Heart left ventricle (tissue), 13 donors: Measurements from ENCODE around the gene TCEAL6.
"Not testable (repeated sequence)": the region's sequence is repeated elsewhere in the genome, so short reads cannot be mapped to it uniquely, and the experiment has no call there.

Experiments
- CTCF ChIP-seq, 12 donors: fragments of 200-600 bp; sonication (generic) in 4 of 12; IDR thresholded peaks; one replicate each; pipeline versions ENCODE4 v1.5.0 to v1.8.0; 2018 to 2022; ENCODE audit warnings: antibody characterized with exemption in 12 of 12, mild to moderate bottlenecking in 5 of 12
- POLR2A ChIP-seq, 2 donors: fragments of 450-650 bp; IDR thresholded peaks; one replicate each; pipeline ENCODE4 v1.6.1; 2017; ENCODE audit warnings: antibody characterized with exemption in 2 of 2, mild to moderate bottlenecking in 2 of 2, moderate library complexity in 2 of 2
- donor health status: ischemic (EF 13 %, LVEDD 7.1; RV severe dilation, severe dysfunction).
- donor health status: DM: no; HTN: yes; CAD: no.
- donor health status: DM: no; HTN: no; CAD: no.
- donor health status: ischemic (EF 25% LVEDD 6.9; RV normal size, moderate dysfunction).
- donor health status: ischemic (EF 25% LVEDD 5.7; RV mildly dilated, moderate dysfunction).
- donor health status: ischemic (EF 35%, LVEDD 5.7; RV mildly dilated, moderate dysfunction).
- donor health status: nonischemic (EF 11% LVEDD 7.7; RV severe dilation, severe dysfunction).
- donor health status: DM: yes; HTN: yes; CAD: no.
- donor health status: PGD.
- donor health status: ischemic (EF 29% LVEDD 5.4; RV normal size, mild dysfunction).
- donor health status: nonischemic (EF 23%, LVEDD 6.1; RV moderate dilation, normal function).

- not testable (repeated sequence) for TF ChIP-seq CTCF, POLR2A (IDR thresholded peaks at IDR 0.05)
Observed at GRCh38 chrX:102142274-102142673, at the start of gene TCEAL6.
